GM12892 (cell line): ENCODE measurements around the gene TSSK2.

Experiments used
- POLR2A ChIP-seq: IDR thresholded peaks from 2 replicates; pipeline ENCODE4 v1.6.1; 2011; ENCODE audit warnings: low read depth, low read length, control low read depth
- POLR2AphosphoS5 ChIP-seq: IDR thresholded peaks from 2 replicates; pipeline ENCODE4 v1.6.1; 2011; ENCODE audit warnings: low read depth, low read length, control low read depth
- TAF1 ChIP-seq: IDR thresholded peaks from 2 replicates; pipeline ENCODE4 v1.6.1; 2011; ENCODE audit warnings: low read depth, mild to moderate bottlenecking, control low read depth, low read length, borderline replicate concordance

GRCh38 chr22:19175026-19175601, 44.0 kb downstream of the TSSK2 start:
- TF ChIP-seq POLR2AphosphoS5 = no peak
- TF ChIP-seq TAF1 = no peak
- no peak for TF ChIP-seq POLR2A
